Neutrophil (primary cell): ENCODE data around the gene OR52D1.

Experiments used
- H3K27ac ChIP-seq: fragments of 200-600 bp; sonication (generic); 2 replicates; pipeline ENCODE4 v1.5.1; 2016; ENCODE audit warnings: mild to moderate bottlenecking, moderate library complexity
- H3K27me3 ChIP-seq: fragments of 200-600 bp; sonication (generic); 2 replicates; pipeline ENCODE4 v1.6.0; 2016; ENCODE audit warnings: mild to moderate bottlenecking
- H3K36me3 ChIP-seq: fragments of 200-600 bp; sonication (generic); 2 replicates; pipeline ENCODE4 v1.5.1; 2017
- H3K4me1 ChIP-seq, 2 experiments: fragments of 200-600 bp in 1 of 2; sonication (generic) in 1 of 2; 1 replicate in 1 of 2; 2 replicates in 1 of 2; pipeline versions ENCODE4 v1.5.1 to v1.6.1; 2013 to 2016; ENCODE audit warnings: low read depth in 1 of 2, low read length in 1 of 2, mild to moderate bottlenecking in 1 of 2, moderate library complexity in 1 of 2; ENCODE audit not compliant: control insufficient read depth in 1 of 2, insufficient read depth in 1 of 2
- H3K4me3 ChIP-seq, 2 experiments: fragments of 200-600 bp in 1 of 2; sonication (generic) in 1 of 2; 1 replicate in 1 of 2; 2 replicates in 1 of 2; pipeline ENCODE4 v1.5.1; 2013 to 2016; ENCODE audit warnings: low read depth in 1 of 2, low read length in 1 of 2, mild to moderate bottlenecking in 1 of 2, moderate library complexity in 1 of 2
- H3K9me3 ChIP-seq: fragments of 200-600 bp; sonication (generic); 2 replicates; pipeline ENCODE4 v1.5.1; 2016
- TF ChIP-seq, protein P1 (sequence below): fragments of 200-600 bp; sonication (generic); IDR thresholded peaks from 2 replicates; pipeline ENCODE4 v1.5.1; 2016; ENCODE audit warnings: antibody characterized with exemption

The OR52D1 gene

DNA sequence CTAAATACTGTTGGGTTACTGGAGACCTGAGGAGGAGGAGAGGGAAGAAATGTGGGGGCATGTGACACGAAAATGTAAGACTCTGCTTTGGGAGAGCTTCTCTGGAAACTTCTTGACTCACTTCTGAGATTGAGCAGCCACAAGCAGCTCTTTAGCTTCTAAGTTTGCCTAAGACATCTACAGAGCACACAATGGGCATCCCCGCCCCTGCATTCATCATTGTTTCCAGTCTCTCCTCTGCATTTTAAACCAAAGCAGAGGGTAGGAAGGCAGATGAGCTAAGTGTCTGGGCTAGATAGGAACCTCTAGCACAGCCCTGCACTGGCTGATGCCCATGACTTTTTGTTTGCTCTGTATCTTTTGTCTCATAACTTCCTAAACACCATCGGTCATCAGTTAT lies 2.1 kb upstream of the OR52D1 start:
- H3K36me3 ChIP-seq, result no peaks in the 10 kb centered on the region
- peaks cover 7% of the 10 kb centered on the region for H3K27me3 ChIP-seq
- no peak overlapping the region for H3K27ac ChIP-seq
- no peaks in the 10 kb centered on the region for H3K4me1 ChIP-seq
- H3K4me3 ChIP-seq, result no peak overlapping the region
- H3K9me3 ChIP-seq, result no peaks in the 10 kb centered on the region
- TF ChIP-seq, protein P1, sequence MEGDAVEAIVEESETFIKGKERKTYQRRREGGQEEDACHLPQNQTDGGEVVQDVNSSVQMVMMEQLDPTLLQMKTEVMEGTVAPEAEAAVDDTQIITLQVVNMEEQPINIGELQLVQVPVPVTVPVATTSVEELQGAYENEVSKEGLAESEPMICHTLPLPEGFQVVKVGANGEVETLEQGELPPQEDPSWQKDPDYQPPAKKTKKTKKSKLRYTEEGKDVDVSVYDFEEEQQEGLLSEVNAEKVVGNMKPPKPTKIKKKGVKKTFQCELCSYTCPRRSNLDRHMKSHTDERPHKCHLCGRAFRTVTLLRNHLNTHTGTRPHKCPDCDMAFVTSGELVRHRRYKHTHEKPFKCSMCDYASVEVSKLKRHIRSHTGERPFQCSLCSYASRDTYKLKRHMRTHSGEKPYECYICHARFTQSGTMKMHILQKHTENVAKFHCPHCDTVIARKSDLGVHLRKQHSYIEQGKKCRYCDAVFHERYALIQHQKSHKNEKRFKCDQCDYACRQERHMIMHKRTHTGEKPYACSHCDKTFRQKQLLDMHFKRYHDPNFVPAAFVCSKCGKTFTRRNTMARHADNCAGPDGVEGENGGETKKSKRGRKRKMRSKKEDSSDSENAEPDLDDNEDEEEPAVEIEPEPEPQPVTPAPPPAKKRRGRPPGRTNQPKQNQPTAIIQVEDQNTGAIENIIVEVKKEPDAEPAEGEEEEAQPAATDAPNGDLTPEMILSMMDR, result no peak

DNA sequence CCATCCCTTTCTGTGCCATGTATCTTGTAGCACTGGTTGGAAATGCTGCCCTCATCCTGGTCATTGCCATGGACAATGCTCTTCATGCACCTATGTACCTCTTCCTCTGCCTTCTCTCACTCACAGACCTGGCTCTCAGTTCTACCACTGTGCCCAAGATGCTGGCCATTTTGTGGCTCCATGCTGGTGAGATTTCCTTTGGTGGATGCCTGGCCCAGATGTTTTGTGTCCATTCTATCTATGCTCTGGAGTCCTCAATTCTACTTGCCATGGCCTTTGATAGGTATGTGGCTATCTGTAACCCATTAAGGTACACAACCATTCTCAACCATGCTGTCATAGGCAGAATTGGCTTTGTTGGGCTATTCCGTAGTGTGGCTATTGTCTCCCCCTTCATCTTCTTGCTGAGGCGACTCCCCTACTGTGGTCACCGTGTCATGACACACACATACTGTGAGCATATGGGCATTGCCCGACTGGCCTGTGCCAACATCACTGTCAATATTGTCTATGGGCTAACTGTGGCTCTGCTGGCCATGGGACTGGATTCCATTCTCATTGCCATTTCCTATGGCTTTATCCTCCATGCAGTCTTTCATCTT lies 414 bp downstream of the OR52D1 start:
- TF ChIP-seq, protein P1, result no peak
- H3K9me3 ChIP-seq, result no peaks in the 10 kb centered on the region
- H3K4me3 ChIP-seq, result no peak overlapping the region
- H3K27me3 ChIP-seq, result peaks cover 7% of the 10 kb centered on the region
- H3K4me1 ChIP-seq, result no peaks in the 10 kb centered on the region
- H3K36me3 ChIP-seq, result no peaks in the 10 kb centered on the region
- H3K27ac ChIP-seq, result no peak overlapping the region

DNA sequence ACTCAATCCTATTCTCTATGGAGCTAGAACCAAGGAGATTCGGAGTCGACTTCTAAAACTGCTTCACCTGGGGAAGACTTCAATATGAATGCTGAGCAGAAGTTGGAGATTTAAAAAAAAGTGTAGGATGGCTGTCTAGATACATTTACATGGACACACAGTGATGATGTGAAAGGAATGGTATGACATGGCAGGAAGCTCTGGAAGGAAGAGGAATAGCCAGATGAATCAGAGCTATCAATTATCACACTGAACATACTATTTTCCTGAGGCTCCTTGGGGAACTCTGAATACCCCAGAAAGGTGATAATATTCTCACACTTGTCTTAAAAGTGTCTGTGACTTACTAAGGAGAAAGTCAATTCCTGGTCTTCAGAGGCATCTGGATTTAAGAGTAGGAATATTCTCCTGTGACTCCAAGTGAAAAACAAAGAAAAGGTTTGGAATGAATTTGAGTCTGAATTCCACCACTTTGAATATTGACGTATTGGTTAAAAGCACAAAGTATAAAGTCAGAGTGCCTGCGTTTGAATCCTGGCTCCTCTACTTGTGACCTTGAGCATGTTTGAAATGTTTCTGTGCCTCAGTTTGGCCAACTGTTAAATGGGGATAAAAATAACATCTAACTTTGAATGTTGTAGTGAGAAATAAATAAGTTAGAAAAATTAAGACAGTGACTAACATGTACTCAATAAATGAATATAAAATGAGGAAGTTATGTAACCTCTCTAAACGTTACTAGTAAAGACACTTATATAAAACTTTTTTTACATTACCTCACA lies 1.3 kb downstream of the OR52D1 start:
- no peaks in the 10 kb centered on the region for H3K4me1 ChIP-seq
- H3K36me3 ChIP-seq, result no peaks in the 10 kb centered on the region
- no peaks in the 10 kb centered on the region for H3K9me3 ChIP-seq
- H3K27me3 ChIP-seq, result peaks cover 7% of the 10 kb centered on the region
- no peak overlapping the region for H3K27ac ChIP-seq
- H3K4me3 ChIP-seq, result no peak overlapping the region
- TF ChIP-seq, protein P1, result no peak

DNA sequence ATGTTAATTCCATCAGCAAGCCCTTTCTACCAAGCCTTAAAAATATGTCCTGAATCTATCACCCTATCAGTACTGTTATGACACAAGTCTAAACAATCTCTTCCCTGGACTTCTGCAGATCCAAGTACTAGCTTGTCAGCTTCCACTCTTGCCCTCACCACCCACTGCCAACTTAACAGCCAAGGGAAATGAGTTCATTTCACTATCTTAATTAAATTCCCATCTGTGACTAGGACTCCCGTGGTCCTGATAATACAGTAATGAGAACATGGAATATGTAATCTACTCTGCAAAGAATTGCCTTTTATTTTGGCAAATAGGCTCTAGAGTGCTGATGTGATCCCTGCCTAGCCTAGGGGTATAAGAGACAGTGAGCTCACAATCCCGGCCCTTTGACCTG lies 11.2 kb downstream of the OR52D1 start:
- no peaks in the 10 kb centered on the region for H3K36me3 ChIP-seq
- TF ChIP-seq, protein P1, result no peak
- H3K9me3 ChIP-seq, result no peaks in the 10 kb centered on the region
- no peaks in the 10 kb centered on the region for H3K27me3 ChIP-seq
- H3K4me3 ChIP-seq, result no peak overlapping the region
- no peak overlapping the region for H3K27ac ChIP-seq
- H3K4me1 ChIP-seq, result no peaks in the 10 kb centered on the region

DNA sequence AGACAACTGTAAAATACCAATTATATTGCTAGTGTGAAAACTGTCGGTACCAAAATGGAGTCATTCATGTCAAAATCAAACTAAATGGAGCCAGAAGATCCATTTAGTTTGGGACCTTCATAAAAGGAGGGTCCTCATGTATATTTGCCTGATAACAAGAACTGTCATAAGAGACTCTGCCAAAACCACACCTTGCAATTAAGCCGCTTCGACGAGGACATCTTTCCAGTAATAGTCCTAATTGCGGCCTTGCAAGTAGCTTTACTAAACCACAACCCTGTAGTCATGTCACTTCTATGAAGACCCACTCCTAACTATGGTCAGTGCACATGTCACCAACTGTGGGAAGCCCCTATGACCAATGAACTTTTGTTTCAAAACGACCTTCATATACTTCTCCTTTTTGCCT lies 11.9 kb downstream of the OR52D1 start:
- Histone ChIP-seq H3K9me3 (no peaks in the 10 kb centered on the region), H3K4me1 (no peaks in the 10 kb centered on the region), H3K4me3 (no peak overlapping the region), H3K27me3 (no peaks in the 10 kb centered on the region), H3K36me3 (no peaks in the 10 kb centered on the region), H3K27ac (no peak overlapping the region)
- TF ChIP-seq, protein P1, result no peak
